Lower leg skin (tissue), 3 donors: ENCODE results near the gene RIMS1.

ENCODE experiments used
- POLR2A ChIP-seq, 2 donors: fragments of 450-650 bp; IDR thresholded peaks; one replicate each; pipeline ENCODE4 v1.6.1; 2016 to 2017; ENCODE audit warnings: antibody characterized with exemption in 2 of 2, mild to moderate bottlenecking in 1 of 2, moderate library complexity in 1 of 2
- TF ChIP-seq, protein P1 (sequence below), 3 donors: fragments of 450-650 bp; IDR thresholded peaks; one replicate each; pipeline ENCODE4 v1.5.1; 2016; ENCODE audit warnings: antibody characterized with exemption in 3 of 3, mild to moderate bottlenecking in 3 of 3, moderate library complexity in 2 of 3

GRCh38 chr6:72403413-72403812, 517.1 kb downstream of the RIMS1 start:
- TF ChIP-seq, protein P1, sequence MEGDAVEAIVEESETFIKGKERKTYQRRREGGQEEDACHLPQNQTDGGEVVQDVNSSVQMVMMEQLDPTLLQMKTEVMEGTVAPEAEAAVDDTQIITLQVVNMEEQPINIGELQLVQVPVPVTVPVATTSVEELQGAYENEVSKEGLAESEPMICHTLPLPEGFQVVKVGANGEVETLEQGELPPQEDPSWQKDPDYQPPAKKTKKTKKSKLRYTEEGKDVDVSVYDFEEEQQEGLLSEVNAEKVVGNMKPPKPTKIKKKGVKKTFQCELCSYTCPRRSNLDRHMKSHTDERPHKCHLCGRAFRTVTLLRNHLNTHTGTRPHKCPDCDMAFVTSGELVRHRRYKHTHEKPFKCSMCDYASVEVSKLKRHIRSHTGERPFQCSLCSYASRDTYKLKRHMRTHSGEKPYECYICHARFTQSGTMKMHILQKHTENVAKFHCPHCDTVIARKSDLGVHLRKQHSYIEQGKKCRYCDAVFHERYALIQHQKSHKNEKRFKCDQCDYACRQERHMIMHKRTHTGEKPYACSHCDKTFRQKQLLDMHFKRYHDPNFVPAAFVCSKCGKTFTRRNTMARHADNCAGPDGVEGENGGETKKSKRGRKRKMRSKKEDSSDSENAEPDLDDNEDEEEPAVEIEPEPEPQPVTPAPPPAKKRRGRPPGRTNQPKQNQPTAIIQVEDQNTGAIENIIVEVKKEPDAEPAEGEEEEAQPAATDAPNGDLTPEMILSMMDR (IDR thresholded peaks at IDR 0.05), result no peak
- TF ChIP-seq POLR2A (IDR thresholded peaks at IDR 0.05), result no peak
